ENCODE results near the gene CLEC11A.

Gene CLEC11A

GRCh38 chr19:50705422-50706019, 17.6 kb upstream of the CLEC11A start:
- DNase-seq (ENCODE audit: low spot score) = no peak
- TF ChIP-seq CTCF (IDR thresholded peaks at IDR 0.05) = no peak
- H3K4me3 ChIP-seq = no peak overlapping the region
- no peak overlapping the region for H3K27ac ChIP-seq

- DNase-seq (ENCODE audit: low spot score) = no peak
- no peak for TF ChIP-seq CTCF (IDR thresholded peaks at IDR 0.05)
- Histone ChIP-seq H3K27ac (no peak overlapping the region), H3K4me3 (no peak overlapping the region)
Observed at GRCh38 chr19:50706387-50706786, 16.8 kb upstream of the CLEC11A start.

GRCh38 chr19:50708179-50708879, 14.8 kb upstream of the CLEC11A start:
- TF ChIP-seq CTCF (IDR thresholded peaks at IDR 0.05) = no peak
- no peak for DNase-seq (ENCODE audit: low spot score)
- Histone ChIP-seq H3K4me3 (no peak overlapping the region), H3K27ac (no peak overlapping the region)

- no peak for DNase-seq (ENCODE audit: low spot score)
- Histone ChIP-seq H3K4me3 (no peak overlapping the region), H3K27ac (no peak overlapping the region)
- no peak for TF ChIP-seq CTCF (IDR thresholded peaks at IDR 0.05)
Observed at GRCh38 chr19:50710094-50710493, 13.1 kb upstream of the CLEC11A start.

- Histone ChIP-seq H3K27ac (no peak overlapping the region), H3K4me3 (no peak overlapping the region)
- TF ChIP-seq CTCF (IDR thresholded peaks at IDR 0.05) = no peak
- DNase-seq (ENCODE audit: low spot score) = no peak
Observed at GRCh38 chr19:50710612-50711011, 12.6 kb upstream of the CLEC11A start.

- no peak for TF ChIP-seq CTCF (IDR thresholded peaks at IDR 0.05)
- H3K4me3 ChIP-seq = no peak overlapping the region
- H3K27ac ChIP-seq = no peak overlapping the region
- no peak for DNase-seq (ENCODE audit: low spot score)
Observed at GRCh38 chr19:50711196-50711595, 12.0 kb upstream of the CLEC11A start.

- no peak for TF ChIP-seq CTCF (IDR thresholded peaks at IDR 0.05)
- no peak for DNase-seq (ENCODE audit: low spot score)
- Histone ChIP-seq H3K27ac (no peak overlapping the region), H3K4me3 (no peak overlapping the region)
Observed at GRCh38 chr19:50711805-50712204, 11.4 kb upstream of the CLEC11A start.

All from coronary artery (tissue), 2 donors.